C1 segment of cervical spinal cord (tissue), 14 donors: ENCODE data around the gene NELFB.

ENCODE experiments used
- DNase-seq, 14 donors: peaks; one replicate each; lab custom pipeline; 2025; lab: John Stamatoyannopoulos, UW

NELFB gene

GRCh38 chr9:137268538-137269201 lies 13.5 kb downstream of the NELFB start:
- DNase-seq, result no peak

DNA sequence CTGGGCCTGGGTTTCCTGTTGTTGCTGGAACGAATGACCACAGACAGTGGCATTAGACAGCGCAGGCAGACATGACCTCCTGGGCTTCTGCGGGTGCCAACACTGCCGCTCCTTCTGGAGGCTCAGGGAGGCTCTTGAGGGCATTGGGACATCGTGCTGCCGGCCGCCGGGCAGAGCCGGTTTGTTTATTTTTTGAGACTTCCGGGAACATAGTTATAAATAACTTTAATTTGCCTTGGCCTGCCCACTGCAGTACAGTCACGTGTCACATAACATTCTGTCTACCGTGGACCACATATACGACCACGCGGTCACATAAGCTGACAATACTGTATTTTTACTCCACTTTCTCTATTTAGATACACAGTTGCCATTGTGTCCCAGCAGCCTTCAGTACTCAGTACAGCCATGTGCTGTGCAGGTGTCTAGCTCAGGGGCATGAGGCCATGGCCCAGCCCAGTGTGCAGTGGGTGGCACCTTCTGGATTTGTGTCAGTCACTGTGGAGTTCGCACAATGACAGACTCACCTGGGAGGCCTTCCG lies 14.2 kb downstream of the NELFB start:
- no peak for DNase-seq

DNA sequence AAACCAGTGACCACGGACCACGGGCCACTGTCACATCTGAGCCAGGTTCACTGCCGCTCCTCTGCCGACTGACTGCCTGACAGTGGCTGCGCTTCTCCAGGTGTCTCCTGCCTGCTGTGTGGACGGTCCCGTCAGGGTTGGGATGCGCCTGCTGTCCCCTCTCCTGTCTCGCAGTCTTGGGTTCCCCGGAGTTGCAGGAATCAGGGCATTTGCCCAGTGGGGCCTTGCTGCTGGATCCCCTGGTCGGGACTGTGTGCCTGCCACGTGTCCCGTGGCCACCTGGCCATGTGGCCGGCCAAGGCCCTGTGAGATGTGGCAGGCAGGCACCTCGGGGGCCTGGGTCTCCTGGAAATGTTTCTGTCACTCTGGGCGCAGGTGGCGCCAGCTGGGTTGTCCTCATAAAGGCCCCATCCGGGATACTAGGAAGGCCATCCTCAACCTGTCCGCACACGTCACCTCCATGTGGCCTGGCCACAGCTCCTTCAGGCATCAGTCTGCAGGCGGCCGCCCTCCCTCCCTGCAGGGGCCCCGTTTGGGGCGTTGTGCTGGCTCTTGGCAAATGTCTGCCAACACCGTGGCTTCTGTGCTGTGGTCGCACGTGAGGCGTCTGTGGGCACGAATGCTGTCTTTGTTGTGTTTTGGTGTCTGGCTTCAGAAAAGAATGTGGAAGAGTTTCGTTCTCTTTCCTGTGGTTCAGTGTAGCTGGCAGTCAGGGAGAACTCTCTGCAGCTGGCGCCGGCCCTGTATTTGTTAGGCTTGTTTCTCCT lies 16.0 kb downstream of the NELFB start:
- DNase-seq, result no peak

DNA sequence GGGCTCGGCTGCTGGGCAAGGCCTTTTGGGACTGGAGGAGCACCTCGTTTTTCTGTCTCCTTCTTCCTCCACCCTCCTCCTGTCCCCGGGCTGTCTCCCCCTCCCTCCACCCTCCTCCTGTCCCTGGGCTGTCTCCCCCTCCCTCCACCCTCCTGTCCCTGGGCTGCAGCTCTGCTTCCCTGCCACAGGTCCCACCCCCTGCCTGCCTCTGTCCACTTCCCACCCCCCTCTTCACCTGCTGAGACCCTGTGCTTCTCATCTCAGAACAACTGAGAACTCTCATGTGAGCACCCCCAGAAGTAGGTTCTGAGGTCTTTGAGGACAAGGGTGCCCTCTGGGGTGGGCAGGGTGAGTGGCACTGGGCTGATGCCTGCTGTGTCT lies 16.6 kb downstream of the NELFB start:
- no peak for DNase-seq

DNA sequence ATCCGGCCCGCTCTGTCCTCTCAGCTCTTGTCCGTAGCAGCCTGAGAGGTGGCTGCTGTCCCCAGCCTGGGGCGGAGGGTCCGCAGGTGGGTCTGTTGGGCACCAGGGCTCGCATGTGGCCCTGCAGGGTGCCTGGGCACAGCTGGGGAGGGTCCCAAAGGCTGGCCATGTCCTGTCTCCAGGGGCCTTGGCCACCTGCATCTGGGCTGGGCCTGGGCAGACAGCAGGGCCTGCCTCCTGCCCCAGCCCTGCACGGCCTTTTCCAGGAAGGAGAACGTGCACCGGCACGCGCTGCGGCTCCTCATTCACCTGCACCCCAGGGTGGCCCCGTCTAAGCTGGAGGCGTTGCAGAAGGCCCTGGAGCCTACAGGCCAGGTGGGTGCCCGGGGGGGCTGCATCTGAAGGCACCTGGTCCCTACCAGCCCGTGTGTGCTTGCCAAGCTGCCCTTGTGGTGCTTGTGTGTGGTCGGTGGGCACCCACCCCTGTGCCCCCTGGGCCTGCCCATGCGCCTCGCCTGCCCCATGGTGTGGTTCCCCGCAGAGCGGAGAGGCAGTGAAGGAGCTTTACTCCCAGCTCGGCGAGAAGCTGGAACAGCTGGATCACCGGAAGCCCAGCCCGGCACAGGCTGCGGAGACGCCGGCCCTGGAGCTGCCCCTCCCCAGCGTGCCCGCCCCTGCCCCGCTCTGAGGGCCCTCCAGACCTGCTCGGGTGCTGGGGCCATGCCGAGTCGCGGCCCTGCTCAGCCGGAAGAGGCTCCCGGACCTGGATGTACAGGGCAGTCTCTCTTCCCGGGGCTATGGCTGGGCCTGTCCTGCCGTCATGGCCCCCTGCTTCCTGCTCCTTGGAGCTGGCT lies 17.3 kb downstream of the NELFB start:
- DNase-seq, result no peak

GRCh38 chr9:137273095-137273490 lies 18.0 kb downstream of the NELFB start:
- DNase-seq, result no peak

- DNase-seq, result no peak
Measured at GRCh38 chr9:137273611-137274320, 18.6 kb downstream of the NELFB start.

DNA sequence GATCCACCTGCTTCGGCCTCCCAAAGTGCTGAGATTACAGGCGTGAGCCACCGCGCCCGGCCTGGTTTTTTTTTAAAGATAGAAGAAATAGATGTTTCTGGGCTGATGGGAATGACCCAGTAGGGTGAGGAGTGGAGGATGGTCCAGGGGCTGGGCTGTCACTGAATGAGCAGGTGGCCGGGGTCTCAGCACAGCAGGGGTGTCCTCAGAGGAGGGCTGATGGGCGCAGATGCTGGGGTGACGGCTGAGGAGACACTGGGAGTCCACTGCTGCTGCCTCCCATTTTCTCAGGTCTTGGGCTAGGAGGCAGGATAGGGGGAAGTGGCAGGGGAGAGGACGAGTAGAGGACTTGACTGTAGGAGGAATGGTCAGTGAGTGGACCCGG lies 20.1 kb downstream of the NELFB start:
- DNase-seq, result no peak

DNA sequence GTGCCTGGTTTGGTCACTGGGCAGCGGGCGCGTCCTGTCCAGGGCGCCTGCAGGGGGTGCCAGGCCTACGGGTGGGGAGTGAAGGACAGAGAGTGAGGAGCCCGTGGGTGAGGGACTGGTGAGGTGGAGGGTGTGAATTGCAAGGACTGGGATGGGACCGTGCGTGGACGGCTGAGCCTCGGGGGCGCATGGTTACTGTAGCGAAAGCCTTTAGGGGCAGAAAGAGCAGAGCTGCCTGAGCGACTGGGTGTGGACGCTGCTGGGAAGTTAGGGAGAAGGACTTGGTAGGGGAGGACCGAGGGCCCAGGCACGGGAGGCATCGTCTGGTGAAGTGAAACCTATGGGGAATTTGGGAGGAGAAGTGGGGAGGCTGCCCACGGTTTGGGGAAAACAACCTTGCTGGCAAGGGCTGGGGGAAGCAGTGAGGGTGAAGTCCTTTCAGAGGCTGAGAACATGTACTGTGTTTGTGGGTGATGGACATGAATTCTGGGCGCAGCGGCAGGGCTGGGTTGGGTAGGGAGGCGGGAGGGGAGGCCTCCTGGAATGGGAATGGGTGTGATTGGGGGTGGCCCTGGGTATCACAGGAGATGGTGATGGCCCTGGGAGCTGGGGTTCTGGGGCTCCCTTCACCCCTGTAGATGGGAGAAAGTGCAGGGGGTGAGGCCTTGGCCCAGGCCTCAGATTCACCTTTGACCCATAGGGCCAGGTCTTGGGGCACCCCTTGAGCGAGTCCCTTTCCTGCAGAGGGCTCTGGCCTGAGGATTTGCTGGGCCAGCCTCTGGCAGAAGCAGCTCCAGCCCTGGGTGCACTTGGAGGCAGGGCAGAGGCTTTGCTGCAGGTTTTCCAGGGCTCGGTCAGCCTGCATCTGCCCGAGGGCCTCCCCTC lies 20.7 kb downstream of the NELFB start:
- no peak for DNase-seq

DNA sequence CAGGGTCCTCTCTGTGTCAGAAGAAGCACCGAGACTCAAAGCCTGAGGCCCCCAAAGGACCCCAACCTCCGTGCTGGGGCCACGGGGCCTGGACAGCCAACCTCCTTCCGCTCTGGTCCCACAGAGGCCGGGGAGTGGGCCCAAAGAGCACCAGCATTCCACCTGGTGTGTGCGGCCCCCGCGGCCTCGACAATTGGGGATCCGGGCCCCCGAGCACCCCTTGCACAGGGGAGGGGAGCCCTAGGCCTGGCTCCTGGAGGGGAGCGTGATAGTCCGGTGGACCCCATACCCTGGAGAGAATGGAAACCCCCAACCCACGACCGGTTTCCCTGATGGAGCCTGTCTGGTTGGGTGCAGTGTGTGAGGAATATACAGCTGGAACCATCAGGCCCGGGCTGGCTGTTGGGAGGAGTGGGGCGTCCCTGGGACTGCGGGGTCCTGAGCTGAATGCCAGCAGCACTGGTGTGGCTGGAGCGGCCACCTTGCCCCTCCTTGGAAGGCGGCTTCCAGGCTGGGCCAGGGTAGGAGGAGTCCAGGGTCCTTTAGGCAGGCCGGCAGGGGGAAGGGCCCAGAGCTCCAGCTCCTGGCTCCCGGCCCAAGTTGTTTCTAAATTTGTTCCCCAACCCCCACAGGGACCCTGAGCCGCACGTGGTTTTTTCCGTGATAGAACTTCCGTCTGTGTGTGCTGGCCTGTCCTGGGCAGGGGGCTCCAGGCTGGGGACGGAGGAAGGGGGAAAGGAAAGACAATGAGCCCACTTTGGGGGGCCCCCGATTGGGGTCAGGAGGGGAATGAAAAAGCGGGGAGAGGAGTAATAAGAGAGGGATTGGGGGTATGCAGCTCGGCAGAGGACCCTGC lies 21.6 kb downstream of the NELFB start:
- DNase-seq, result no peak

DNA sequence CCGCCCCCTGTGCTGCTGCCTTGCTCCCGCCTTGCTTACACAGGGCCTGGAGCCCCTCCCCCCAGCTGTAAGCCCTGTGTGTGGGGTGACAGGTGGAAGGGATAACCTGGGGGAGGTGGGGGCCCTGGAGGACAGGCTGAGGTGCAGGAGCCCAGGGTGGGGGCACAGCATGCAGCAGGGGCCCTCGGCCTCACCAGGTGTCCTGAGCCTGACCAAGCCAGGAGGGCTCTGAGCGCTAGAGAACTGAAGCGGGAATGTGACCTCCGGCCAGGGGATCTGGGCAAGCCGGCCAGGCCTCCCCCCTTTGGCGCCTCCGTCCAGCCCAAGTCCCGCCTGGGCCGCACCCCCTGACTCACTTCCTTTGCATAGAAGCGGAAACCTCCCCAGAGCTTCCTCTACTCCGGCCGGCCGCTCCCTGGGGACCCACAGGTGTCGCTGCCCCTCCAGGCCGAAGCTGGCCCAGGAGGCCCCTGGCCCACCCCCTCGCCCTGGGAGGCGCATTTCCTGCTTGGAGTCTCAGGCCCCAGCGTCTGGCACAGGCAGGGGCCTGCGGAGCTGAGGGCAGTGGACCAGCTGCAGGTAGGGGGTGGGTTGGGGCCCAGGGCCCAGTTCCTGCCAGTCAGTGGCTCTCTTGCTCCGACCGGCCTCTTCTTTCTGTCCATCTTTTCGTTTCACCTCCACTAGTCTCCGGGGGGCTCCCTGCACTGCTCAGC lies 22.4 kb downstream of the NELFB start, which contains the start of gene TOR4A:
TSS of gene TOR4A (plus strand) at position 398 of the 713 bp plus-strand sequence. CDS start 964 bp downstream, outside the sequence.
- peak in 6 of 14 donors; percentile 19 to 45 (median 34) for DNase-seq

DNA sequence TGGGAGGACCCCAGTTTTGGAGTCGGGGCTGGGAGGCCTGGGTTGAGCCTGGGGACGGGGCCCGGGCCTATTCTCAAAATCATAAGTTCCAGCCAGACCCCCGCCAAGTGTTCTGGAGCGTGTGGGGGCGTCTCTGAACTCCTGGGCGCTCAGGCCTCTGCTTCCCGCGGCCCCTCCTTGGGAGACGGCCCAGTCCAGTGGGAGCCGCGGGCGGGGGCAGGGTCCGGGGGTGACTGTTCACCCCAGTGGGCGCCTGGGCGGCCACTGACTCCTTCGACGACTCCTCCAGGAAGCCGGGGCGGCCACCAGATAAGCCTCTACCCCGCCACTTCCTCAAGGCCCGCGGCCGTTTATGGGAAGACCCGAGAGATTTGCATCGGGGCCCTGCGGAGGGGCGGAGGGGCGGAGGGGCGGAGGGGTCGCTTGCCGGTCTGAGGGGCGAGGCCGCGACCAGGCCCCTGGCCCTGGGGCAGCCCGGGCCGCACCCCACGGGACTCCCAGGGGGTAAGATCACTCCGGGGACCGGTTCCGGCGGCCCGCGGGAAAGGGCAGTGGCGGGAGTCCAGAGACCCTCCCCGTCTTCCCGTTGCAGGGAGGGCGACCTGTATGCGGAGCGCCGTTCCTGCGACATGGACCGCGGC lies 23.1 kb downstream of the NELFB start:
- DNase-seq, result no peak

DNA sequence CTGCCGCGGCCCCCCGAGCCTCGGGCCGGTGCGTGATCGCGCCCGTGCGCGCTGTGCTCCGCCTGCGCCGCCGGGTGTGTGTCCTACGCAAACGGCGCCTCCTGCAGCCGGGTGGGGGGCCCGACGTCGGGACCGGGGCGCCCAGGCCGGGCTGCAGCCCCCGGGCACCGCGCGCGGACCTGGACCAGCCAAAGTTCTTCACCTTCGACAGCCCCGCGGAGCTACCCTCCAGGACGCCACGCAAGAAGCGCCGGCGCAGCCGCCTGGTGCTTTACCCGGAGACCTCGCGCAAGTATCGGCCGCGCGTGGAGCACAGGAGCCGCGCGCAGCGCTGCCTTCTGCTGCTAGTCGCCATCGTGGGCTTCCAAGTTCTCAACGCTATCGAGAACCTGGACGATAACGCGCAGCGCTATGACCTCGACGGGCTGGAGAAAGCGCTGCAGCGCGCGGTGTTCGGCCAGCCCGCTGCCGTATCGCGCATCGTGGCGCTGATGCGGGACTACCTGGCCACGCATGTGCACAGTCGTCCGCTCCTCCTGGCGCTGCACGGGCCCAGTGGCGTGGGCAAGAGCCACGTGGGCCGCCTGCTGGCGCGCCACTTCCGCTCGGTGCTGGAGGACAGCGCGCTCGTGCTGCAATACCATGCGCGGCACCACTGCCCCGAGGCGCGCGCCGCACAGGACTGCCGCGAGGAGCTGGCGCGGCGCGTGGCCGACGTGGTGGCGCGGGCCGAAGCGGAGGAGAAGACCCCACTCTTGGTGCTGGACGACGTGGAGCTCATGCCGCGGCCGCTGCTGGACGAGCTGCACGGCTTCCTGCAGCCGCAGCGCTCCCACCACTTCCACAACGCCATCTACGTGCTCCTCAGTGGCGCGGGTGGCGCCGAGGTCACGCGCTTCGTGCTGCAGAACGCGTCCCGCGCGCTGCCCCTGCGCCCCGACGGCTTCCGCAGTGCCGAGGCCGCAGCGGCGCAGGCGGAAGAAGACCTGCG lies 23.9 kb downstream of the NELFB start:
- no peak for DNase-seq

GRCh38 chr9:137279741-137280473 lies 24.8 kb downstream of the NELFB start:
- no peak for DNase-seq

- no peak for DNase-seq
Measured at GRCh38 chr9:137280474-137281344, 25.6 kb downstream of the NELFB start.
